KMS-11 (cell line): ENCODE measurements around the gene OR52K2.

Experiments
- H2AFZ ChIP-seq: fragments of 200-600 bp; sonication (generic); 2 replicates; pipeline ENCODE4 v1.6.1; 2016; ENCODE audit warnings: antibody characterized with exemption, mixed run types, low read depth
- H3K27ac ChIP-seq: fragments of 200-600 bp; sonication (generic); 2 replicates; pipeline ENCODE4 v1.6.1; 2016; ENCODE audit warnings: mild to moderate bottlenecking, mixed run types
- H3K27me3 ChIP-seq: fragments of 200-600 bp; sonication (generic); 2 replicates; pipeline ENCODE4 v1.6.1; 2017; ENCODE audit warnings: mild to moderate bottlenecking, low read depth, mixed run types, moderate library complexity; ENCODE audit not compliant: insufficient read depth
- H3K36me3 ChIP-seq: fragments of 200-600 bp; sonication (generic); 2 replicates; pipeline ENCODE4 v1.6.1; 2017; ENCODE audit warnings: mild to moderate bottlenecking, mixed run types; ENCODE audit not compliant: insufficient read depth
- H3K4me1 ChIP-seq: fragments of 200-600 bp; sonication (generic); 2 replicates; pipeline ENCODE4 v1.6.1; 2016; ENCODE audit warnings: mild to moderate bottlenecking, low read depth, mixed run types; ENCODE audit not compliant: poor library complexity, severe bottlenecking
- H3K4me2 ChIP-seq: fragments of 200-600 bp; sonication (generic); 2 replicates; pipeline ENCODE4 v1.7.0; 2016; ENCODE audit warnings: mild to moderate bottlenecking, mixed run types
- H3K4me3 ChIP-seq: fragments of 200-600 bp; sonication (generic); IDR thresholded peaks from 2 replicates; pipeline ENCODE4 v1.6.1; 2017; ENCODE audit warnings: low read depth, low read length, mixed read lengths; ENCODE audit not compliant: insufficient read depth
- H3K79me2 ChIP-seq: fragments of 200-600 bp; sonication (generic); 2 replicates; pipeline ENCODE4 v1.6.1; 2016; ENCODE audit warnings: low read depth, mixed run types; ENCODE audit not compliant: insufficient read depth
- H3K9ac ChIP-seq: fragments of 200-600 bp; sonication (generic); 2 replicates; pipeline ENCODE4 v1.6.1; 2016; ENCODE audit warnings: mild to moderate bottlenecking, mixed run types
- H4K20me1 ChIP-seq: fragments of 200-600 bp; sonication (generic); 2 replicates; pipeline ENCODE4 v1.6.1; 2016; ENCODE audit warnings: mild to moderate bottlenecking, mixed run types; ENCODE audit not compliant: insufficient read depth
- TF ChIP-seq, protein P1 (sequence below): fragments of 200-600 bp; sonication (generic); conservative IDR thresholded peaks from 2 replicates; pipeline ENCODE4 v1.6.1; 2017; ENCODE audit warnings: low read depth, mild to moderate bottlenecking, antibody characterized with exemption, low read length, moderate library complexity, mixed read lengths

OR52K2 gene

DNA sequence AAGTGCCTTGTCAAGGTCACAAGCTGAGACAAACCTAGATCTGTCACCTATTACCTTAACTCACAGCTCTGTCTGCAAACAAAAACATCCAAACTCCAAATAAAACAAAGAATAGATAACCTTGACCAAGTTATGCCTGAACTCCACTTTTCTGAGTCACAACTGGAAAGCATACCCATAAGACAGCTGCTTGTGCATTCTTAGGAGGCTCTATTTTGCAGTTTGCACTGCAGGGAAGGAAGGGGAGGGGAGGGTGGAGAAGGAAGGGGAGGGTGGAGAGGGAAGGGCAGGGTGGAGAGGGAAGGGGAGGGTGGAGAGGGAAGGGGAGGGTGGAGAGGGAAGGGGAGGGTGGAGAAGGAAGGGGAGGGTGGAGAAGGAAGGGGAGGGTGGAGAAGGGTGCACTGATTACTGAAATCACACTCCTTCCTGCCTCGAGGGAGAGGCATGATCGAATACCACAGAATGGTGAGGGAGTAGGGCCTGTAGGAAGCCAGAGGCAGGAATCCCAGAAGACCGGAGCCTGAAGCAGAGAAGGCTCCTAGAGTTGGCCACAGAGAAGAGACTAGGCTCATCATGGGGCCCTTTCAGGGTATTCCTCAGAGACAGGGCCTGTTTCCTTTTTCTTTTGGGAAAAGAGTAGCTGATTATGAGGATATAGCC, 5.7 kb upstream of the OR52K2 start:
- Histone ChIP-seq H4K20me1 (no peaks in the 10 kb centered on the region), H3K9ac (no peak overlapping the region), H3K27me3 (no peaks in the 10 kb centered on the region), H3K4me3 (no peak overlapping the region), H3K79me2 (no peaks in the 10 kb centered on the region), H3K36me3 (no peaks in the 10 kb centered on the region), H3K27ac (no peak overlapping the region), H2AFZ (no peak overlapping the region), H3K4me2 (no peak overlapping the region), H3K4me1 (no peaks in the 10 kb centered on the region)
- TF ChIP-seq, protein P1, sequence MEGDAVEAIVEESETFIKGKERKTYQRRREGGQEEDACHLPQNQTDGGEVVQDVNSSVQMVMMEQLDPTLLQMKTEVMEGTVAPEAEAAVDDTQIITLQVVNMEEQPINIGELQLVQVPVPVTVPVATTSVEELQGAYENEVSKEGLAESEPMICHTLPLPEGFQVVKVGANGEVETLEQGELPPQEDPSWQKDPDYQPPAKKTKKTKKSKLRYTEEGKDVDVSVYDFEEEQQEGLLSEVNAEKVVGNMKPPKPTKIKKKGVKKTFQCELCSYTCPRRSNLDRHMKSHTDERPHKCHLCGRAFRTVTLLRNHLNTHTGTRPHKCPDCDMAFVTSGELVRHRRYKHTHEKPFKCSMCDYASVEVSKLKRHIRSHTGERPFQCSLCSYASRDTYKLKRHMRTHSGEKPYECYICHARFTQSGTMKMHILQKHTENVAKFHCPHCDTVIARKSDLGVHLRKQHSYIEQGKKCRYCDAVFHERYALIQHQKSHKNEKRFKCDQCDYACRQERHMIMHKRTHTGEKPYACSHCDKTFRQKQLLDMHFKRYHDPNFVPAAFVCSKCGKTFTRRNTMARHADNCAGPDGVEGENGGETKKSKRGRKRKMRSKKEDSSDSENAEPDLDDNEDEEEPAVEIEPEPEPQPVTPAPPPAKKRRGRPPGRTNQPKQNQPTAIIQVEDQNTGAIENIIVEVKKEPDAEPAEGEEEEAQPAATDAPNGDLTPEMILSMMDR: no peak

DNA sequence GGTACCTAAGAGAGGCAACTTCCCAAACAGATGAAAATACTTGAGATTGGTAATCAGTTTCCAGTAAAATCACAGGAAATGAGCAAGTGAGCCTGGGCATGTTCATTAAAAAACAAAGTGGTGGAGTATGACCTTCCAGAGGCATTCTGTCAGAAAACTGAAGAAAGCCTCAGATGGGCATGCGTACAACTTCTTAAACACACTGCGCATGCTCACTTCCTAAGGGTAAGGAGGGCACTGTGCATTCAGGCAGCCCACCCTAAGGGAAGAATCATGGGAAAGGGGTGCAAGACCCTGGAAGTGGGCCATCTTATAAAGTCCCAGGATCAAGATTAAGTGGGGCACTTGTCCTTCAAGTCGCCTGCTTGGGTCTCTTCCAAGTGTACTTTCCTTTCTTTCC, 4.0 kb downstream of the OR52K2 start:
- no peak overlapping the region for H3K9ac ChIP-seq
- H3K4me2 ChIP-seq: no peak overlapping the region
- H3K4me3 ChIP-seq: no peak overlapping the region
- H4K20me1 ChIP-seq: no peaks in the 10 kb centered on the region
- no peaks in the 10 kb centered on the region for H3K79me2 ChIP-seq
- H3K4me1 ChIP-seq: no peaks in the 10 kb centered on the region
- no peak overlapping the region for H2AFZ ChIP-seq
- no peaks in the 10 kb centered on the region for H3K36me3 ChIP-seq
- TF ChIP-seq, protein P1: no peak
- H3K27me3 ChIP-seq: no peaks in the 10 kb centered on the region
- H3K27ac ChIP-seq: no peak overlapping the region

DNA sequence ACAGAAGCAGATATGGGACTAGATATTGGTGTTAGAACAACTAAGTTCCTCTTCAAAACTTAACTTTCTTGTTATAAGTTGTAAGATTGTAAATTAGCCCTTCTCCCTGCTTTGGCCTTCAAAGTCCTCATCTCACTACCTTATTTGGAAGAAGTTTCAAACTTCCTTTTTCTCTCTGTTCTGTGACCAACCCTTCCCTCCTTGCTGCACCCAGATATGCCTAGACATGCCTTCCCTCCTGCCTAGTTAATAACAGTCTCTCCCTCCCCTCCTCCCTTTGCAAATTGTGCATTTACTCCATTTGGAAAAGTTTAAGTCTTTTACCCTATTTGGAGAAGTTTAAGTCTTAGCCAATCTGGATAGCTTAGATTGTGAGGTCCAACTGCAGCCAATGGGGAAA, 4.9 kb downstream of the OR52K2 start:
- H3K27me3 ChIP-seq: no peaks in the 10 kb centered on the region
- no peaks in the 10 kb centered on the region for H4K20me1 ChIP-seq
- no peaks in the 10 kb centered on the region for H3K36me3 ChIP-seq
- H3K4me2 ChIP-seq: no peak overlapping the region
- H2AFZ ChIP-seq: no peak overlapping the region
- no peaks in the 10 kb centered on the region for H3K4me1 ChIP-seq
- H3K4me3 ChIP-seq: no peak overlapping the region
- H3K79me2 ChIP-seq: no peaks in the 10 kb centered on the region
- no peak overlapping the region for H3K9ac ChIP-seq
- TF ChIP-seq, protein P1: no peak
- no peak overlapping the region for H3K27ac ChIP-seq

DNA sequence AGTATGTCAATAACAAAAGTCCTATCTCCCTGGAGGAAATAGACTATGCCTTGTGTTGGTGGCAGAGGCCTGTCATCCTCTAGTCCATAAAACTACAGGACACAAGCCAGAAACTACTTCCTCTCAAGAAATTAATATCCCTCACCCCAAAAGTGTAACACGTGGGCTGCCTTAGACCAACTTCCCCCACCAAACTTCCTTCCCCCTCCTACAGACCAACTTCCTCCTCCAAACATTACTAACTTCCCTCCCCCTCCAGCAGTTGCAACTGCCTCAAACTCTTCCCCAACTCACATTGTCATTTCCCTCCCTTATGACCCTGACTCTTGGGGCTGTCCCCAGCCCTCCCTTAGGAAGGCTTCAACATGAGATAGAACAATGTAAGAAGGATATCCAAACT, 6.3 kb downstream of the OR52K2 start:
- Histone ChIP-seq H4K20me1 (no peaks in the 10 kb centered on the region), H3K4me2 (no peak overlapping the region), H2AFZ (no peak overlapping the region), H3K9ac (no peak overlapping the region), H3K79me2 (no peaks in the 10 kb centered on the region), H3K27ac (no peak overlapping the region), H3K36me3 (no peaks in the 10 kb centered on the region), H3K4me3 (no peak overlapping the region), H3K4me1 (no peaks in the 10 kb centered on the region), H3K27me3 (no peaks in the 10 kb centered on the region)
- TF ChIP-seq, protein P1: no peak
